Measurements from ENCODE around the gene STRA6. TPM values are rescaled to one million over a fixed set of nuclear protein-coding genes. Genes with fewer than 3 reads are reported as not detected.

STRA6 gene
- total RNA-seq, 1 donor from 2014 or later = 158 TPM

DNA sequence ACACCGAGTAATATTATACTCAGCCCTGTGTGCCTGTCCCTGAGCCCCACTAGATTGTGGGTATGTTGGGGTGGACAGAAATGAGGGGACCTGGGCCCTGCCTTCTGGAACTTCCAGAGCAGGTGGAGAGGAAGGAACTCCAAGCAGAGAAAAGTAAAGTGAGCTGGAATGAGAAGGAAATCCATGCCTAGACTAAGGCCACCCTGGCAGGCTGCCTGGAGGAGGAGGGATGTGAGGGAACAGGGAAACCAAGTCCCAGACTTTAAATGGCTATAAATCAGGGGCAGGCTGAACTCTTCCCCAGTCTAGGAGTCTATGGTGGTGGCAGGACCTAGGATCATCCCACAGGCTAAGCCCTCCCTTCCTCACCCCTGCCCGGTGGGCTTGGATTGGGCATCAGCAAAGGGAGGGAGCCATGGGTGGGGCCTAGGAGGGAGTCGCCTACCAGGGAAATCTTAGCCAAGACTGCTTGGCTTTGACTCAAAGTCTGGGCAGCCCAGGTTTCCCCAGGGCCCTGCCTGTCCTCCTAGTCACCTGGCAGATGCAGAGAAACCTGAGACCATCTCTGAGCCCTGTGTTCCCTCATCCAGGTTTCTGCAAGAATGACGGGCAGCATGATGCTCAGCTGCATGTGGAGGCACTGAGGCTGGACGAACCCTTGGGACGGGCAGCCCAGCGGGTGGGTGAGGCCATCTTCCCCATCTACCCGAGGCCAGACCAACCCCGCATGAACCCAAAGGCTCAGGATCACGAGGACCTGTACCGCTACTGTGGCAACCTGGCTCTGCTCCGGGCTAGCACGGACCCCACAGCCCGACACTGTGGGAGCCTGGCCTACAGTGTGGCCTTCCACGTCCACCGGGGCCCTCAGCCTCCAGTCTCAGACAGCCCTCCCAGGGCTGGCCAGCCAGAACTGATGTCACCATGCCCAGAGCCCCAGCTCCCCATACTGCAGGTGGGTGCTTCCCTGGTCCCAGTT, 15.6 kb upstream of the STRA6 start:
- TF ChIP-seq, protein P1, sequence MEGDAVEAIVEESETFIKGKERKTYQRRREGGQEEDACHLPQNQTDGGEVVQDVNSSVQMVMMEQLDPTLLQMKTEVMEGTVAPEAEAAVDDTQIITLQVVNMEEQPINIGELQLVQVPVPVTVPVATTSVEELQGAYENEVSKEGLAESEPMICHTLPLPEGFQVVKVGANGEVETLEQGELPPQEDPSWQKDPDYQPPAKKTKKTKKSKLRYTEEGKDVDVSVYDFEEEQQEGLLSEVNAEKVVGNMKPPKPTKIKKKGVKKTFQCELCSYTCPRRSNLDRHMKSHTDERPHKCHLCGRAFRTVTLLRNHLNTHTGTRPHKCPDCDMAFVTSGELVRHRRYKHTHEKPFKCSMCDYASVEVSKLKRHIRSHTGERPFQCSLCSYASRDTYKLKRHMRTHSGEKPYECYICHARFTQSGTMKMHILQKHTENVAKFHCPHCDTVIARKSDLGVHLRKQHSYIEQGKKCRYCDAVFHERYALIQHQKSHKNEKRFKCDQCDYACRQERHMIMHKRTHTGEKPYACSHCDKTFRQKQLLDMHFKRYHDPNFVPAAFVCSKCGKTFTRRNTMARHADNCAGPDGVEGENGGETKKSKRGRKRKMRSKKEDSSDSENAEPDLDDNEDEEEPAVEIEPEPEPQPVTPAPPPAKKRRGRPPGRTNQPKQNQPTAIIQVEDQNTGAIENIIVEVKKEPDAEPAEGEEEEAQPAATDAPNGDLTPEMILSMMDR (conservative IDR thresholded peaks at IDR 0.05) = no peak
- H3K27ac Mint-ChIP-seq = no peak overlapping the region

DNA sequence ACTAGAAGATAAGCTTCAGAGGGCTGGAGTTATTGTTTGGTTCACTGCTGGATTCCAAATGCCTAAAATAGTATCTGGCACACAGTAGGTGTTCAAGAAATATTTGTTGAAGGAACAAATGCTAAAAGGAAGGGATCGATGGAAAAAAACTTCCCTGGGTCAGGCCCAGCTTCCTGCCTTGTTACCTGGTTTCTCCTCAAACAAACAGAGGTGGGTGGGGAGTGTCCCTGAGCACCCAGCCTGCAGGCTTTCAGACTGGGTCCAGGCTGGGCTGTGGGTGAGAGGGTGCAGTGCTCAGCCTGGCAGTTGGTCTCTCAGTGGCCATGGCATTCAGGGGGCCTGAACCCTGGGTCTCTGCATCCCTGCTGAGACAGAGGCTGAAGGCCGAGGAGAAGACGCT, 14.4 kb upstream of the STRA6 start:
- TF ChIP-seq, protein P1 (conservative IDR thresholded peaks at IDR 0.05) = no peak
- H3K4me1 Mint-ChIP-seq (ENCODE audit: unreplicated experiment) = peaks cover 75% of the 10 kb centered on the region
- H3K4me3 Mint-ChIP-seq = no peak overlapping the region
- no peaks in the 10 kb centered on the region for H3K36me3 Mint-ChIP-seq
- no peak for DNase-seq (ENCODE audit: extremely low spot score, unreplicated experiment)
- H3K9me3 Mint-ChIP-seq = peaks cover under 1% of the 10 kb centered on the region
- H3K27me3 Mint-ChIP-seq = peaks cover 18% of the 10 kb centered on the region
- H3K27ac Mint-ChIP-seq = no peak overlapping the region

More for the DNA sequence above, 15.6 kb upstream of the STRA6 start:
- H3K27me3 Mint-ChIP-seq = peaks cover 18% of the 10 kb centered on the region
- no peak overlapping the region for H3K4me3 Mint-ChIP-seq
- H3K4me1 Mint-ChIP-seq (ENCODE audit: unreplicated experiment) = peaks cover 73% of the 10 kb centered on the region
- no peaks in the 10 kb centered on the region for H3K9me3 Mint-ChIP-seq
- H3K36me3 Mint-ChIP-seq = no peaks in the 10 kb centered on the region
- no peak for DNase-seq (ENCODE audit: extremely low spot score, unreplicated experiment)

DNA sequence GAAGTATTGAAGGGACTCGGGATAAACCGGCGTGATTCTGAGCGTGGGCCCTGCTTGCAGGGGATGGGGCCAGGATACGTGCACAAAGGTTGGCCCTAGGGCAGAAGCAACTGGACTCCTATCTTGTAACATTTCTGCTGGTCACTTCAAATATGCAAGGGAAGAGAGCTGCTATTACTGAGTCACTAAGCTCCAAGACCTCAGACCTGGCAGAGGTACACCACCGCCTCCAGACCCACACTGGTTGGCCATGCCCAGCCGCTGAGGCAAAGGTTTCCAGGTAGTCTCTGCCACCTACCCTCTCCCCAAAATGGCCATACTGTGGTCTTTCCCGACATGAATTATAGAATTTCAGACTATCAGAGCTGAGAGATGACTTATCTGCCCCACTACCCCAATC, 13.4 kb upstream of the STRA6 start:
- H3K9me3 Mint-ChIP-seq = peaks cover 5% of the 10 kb centered on the region
- no peak for DNase-seq (ENCODE audit: extremely low spot score, unreplicated experiment)
- peaks cover 4% of the 10 kb centered on the region for H3K36me3 Mint-ChIP-seq
- TF ChIP-seq, protein P1 (conservative IDR thresholded peaks at IDR 0.05) = no peak
- H3K4me1 Mint-ChIP-seq (ENCODE audit: unreplicated experiment) = peaks cover 72% of the 10 kb centered on the region
- no peak overlapping the region for H3K4me3 Mint-ChIP-seq
- H3K27ac Mint-ChIP-seq = no peak overlapping the region
- peaks cover 18% of the 10 kb centered on the region for H3K27me3 Mint-ChIP-seq

DNA sequence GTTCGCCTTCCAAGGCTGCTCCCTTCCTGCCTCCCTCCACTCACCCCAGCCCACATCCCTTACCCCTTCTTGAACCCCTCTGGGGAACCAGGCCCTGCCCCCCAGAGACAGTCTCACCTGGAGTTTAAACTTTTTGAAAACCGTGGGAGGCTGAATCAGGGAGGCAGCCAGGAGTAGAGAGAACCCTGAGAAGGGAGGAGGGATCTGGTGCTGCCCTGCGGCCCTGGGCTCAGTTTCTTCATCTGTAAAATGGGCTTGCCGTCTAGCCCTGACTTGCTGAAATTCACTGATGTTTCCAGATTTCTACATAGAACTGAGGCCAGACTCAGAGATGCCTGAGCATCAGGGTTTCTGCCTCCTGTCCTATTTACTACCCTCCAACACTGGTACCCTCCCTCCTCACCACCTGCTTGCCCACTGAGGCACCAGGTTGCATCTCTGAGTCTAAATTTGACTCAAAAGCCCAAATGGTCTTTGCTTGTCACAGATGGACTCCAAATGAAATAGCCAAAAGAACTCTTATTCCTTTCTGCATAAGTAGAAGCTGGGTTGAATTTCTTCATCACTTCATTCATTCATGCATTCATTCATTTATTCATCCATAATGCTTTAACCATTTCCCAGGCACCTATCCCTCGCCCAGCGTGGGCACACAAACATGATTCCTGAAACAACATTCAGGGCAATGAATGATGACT, 11.9 kb upstream of the STRA6 start:
- Mint-ChIP-seq H3K27ac (peak overlapping the region; percentile 1), H3K4me3 (peak overlapping the region; percentile 45), H3K4me1 (ENCODE audit: unreplicated experiment) (peaks cover 72% of the 10 kb centered on the region), H3K27me3 (peaks cover 11% of the 10 kb centered on the region), H3K36me3 (peaks cover 4% of the 10 kb centered on the region), H3K9me3 (peaks cover 5% of the 10 kb centered on the region)
- DNase-seq (ENCODE audit: extremely low spot score, unreplicated experiment) = no peak
- TF ChIP-seq, protein P1 (conservative IDR thresholded peaks at IDR 0.05) = no peak

DNA sequence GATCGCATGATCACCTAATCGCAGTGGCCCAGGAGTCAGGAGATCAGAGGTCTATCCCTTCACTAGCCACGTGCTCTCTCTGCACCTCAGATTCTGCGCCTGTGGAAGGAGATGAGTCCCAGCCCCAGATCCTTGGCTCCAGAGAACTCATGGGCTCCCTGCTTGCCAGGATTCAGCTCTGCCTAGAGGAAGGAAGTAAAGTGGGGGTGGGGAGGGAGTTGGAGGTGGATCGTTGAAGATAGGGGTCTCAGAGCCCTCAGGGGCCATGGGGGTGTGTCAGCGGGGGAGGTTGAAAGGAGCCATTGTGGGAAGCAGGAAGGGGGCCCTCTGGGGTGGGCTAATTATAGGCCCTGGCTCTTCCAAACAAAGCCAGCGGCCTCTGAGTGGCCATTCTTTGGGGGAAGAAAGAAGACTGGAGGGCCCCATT, 11.3 kb upstream of the STRA6 start:
- peaks cover 74% of the 10 kb centered on the region for H3K4me1 Mint-ChIP-seq (ENCODE audit: unreplicated experiment)
- DNase-seq (ENCODE audit: extremely low spot score, unreplicated experiment) = no peak
- peak overlapping the region; percentile 14 for H3K4me3 Mint-ChIP-seq
- H3K27me3 Mint-ChIP-seq = peaks cover 10% of the 10 kb centered on the region
- H3K36me3 Mint-ChIP-seq = peaks cover 4% of the 10 kb centered on the region
- H3K27ac Mint-ChIP-seq = peak overlapping the region; percentile 39
- H3K9me3 Mint-ChIP-seq = peaks cover 5% of the 10 kb centered on the region
- TF ChIP-seq, protein P1 (conservative IDR thresholded peaks at IDR 0.05) = no peak
